Measurements from ENCODE around the gene ZNF277. TPM values are rescaled to one million over a fixed set of nuclear protein-coding genes. Genes with fewer than 3 reads are reported as not detected.

ZNF277 gene
- total RNA-seq, 1 experiment from 2014 or later: 13.1 TPM

DNA sequence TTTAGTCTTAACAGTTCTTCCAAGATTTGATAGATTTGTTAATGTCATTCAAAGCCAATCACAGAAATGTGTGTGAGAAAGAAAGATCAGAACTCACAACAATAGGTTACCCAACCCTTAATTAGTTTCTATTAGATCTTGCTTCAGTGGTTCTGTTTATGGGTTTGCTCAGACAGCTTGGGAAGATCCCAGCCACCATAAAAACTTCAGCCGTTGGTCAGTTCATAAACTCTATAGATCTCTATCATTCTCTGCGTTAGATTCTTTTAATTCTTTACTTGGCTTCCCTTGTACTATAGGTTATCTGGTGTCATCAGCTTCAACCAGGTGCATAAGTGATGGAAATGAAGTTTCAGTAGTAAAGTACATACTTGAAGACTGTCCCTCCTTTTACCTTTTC lies 54.4 kb downstream of the ZNF277 start:
- Mint-ChIP-seq H3K4me1 (peaks cover 24 to 32% of the 10 kb centered on the region in 2 experiments), H3K36me3 (ENCODE audit: insufficient read depth in 1 of 3, low read depth in 3 of 3) (no peaks in the 10 kb centered on the region), H3K27me3 (ENCODE audit: low read depth) (no peaks in the 10 kb centered on the region), H3K4me3 (no peak overlapping the region), H3K27ac (no peak overlapping the region), H3K9me3 (no peaks in the 10 kb centered on the region)
- H3K4ac ChIP-seq (ENCODE audit: low read depth, low read length): no peak overlapping the region
- H2AFZ ChIP-seq (ENCODE audit: low read length): no peak overlapping the region
- H3K23ac ChIP-seq (ENCODE audit: insufficient read length, low read depth, low read length): no peak overlapping the region
- H2BK20ac ChIP-seq (ENCODE audit: low read depth, low read length, poor library complexity, severe bottlenecking): no peak overlapping the region
- no CpG with 5 or more reads among the region's 2 CpGs for WGBS (ENCODE audit: extremely low coverage, insufficient read length, low lambda C conversion rate)
- no peaks in the 10 kb centered on the region for H4K20me1 ChIP-seq (ENCODE audit: control insufficient read depth, insufficient read depth, insufficient read length)
- no peak overlapping the region for H2BK12ac ChIP-seq (ENCODE audit: insufficient read length, low read depth, low read length)
- no peak overlapping the region for H2AK5ac ChIP-seq (ENCODE audit: insufficient read length, low read length)
- no peak overlapping the region for H2BK15ac ChIP-seq (ENCODE audit: low read depth, low read length)
- no peaks in the 10 kb centered on the region for H3K79me1 ChIP-seq (ENCODE audit: insufficient read depth, low read depth, low read length, poor library complexity, severe bottlenecking)
- H3K9ac ChIP-seq (ENCODE audit: extremely low read depth, insufficient read length, low read length): no peak overlapping the region
- H3K4me2 ChIP-seq (ENCODE audit: insufficient read depth, insufficient read length, low read length): no peak overlapping the region
- H3K4me1 ChIP-seq (ENCODE audit: insufficient read depth, low read length): peaks cover 3% of the 10 kb centered on the region; the same call in 1 of the 2 replicates
- H3K27ac ChIP-seq (ENCODE audit: insufficient read length, low read depth, low read length): no peak overlapping the region
- no peak overlapping the region for H3K56ac ChIP-seq (ENCODE audit: insufficient read length, low read depth, low read length)
- H3K18ac ChIP-seq (ENCODE audit: insufficient read length, low read depth, low read length): no peak overlapping the region
- no peak overlapping the region for H3T11ph ChIP-seq (ENCODE audit: low read length)
- H3K27me3 ChIP-seq (ENCODE audit: insufficient read depth, low read length): no peaks in the 10 kb centered on the region
- no peaks in the 10 kb centered on the region for H3K79me2 ChIP-seq (ENCODE audit: insufficient read depth, low read length)
- H4K5ac ChIP-seq (ENCODE audit: insufficient read length, low read depth, low read length): no peak overlapping the region
- no peak overlapping the region for H2BK5ac ChIP-seq (ENCODE audit: insufficient read length, low read length)
- no peak overlapping the region for H3K14ac ChIP-seq (ENCODE audit: insufficient read depth, low read length)
- DNase-seq: no peak
- H2BK120ac ChIP-seq (ENCODE audit: low read depth, low read length, poor library complexity, severe bottlenecking): no peak overlapping the region
- no peaks in the 10 kb centered on the region for H3K9me3 ChIP-seq (ENCODE audit: control insufficient read depth, low read depth, low read length)
- H3K23me2 ChIP-seq (ENCODE audit: insufficient read length, low read depth, low read length, poor library complexity, severe bottlenecking): no peaks in the 10 kb centered on the region
- H4K8ac ChIP-seq (replicated peaks; ENCODE audit: insufficient read length, low read depth, low read length): no peak overlapping the region
- no peak for TF ChIP-seq CTCF (conservative IDR thresholded peaks at IDR 0.05)
- H4K91ac ChIP-seq (ENCODE audit: insufficient read length, low read depth, low read length): no peak overlapping the region

Measured in H9 (cell line).